Tibial nerve (tissue), 4 donors: Measurements from ENCODE around the gene ARHGAP11A. TPM values are rescaled to one million over a fixed set of nuclear protein-coding genes. Genes with fewer than 3 reads are reported as not detected.

Experiments
- DNase-seq, 2 donors: peaks; one replicate each; pipeline ENCODE4 v3.0.0-alpha.2; 2019; ENCODE audit warnings: low spot score in 2 of 2
- H3K27ac ChIP-seq, 4 donors: fragments of 200-600 bp; sonication (generic) in 3 of 4; one replicate each; pipeline ENCODE4 v1.5.1; 2017 to 2019; ENCODE audit warnings: mild to moderate bottlenecking in 1 of 4
- H3K27me3 ChIP-seq, 2 donors: fragments of 200-600 bp; sonication (generic) in 1 of 2; one replicate each; pipeline versions ENCODE4 v1.5.1 to v1.6.0; 2017 to 2019
- H3K36me3 ChIP-seq, 3 donors: fragments of 200-600 bp; sonication (generic); one replicate each; pipeline ENCODE4 v1.5.1; 2018 to 2019
- H3K4me1 ChIP-seq, 4 donors: fragments of 200-600 bp; sonication (generic) in 3 of 4; one replicate each; pipeline ENCODE4 v1.5.1; 2017 to 2019
- H3K4me3 ChIP-seq, 4 donors: fragments of 200-600 bp; sonication (generic) in 3 of 4; one replicate each; pipeline ENCODE4 v1.5.1; 2017 to 2019; ENCODE audit warnings: mild to moderate bottlenecking in 1 of 4, moderate library complexity in 1 of 4
- H3K9me3 ChIP-seq, 4 donors: fragments of 200-600 bp; sonication (generic) in 3 of 4; one replicate each; pipeline ENCODE4 v1.5.1; 2017 to 2019
- CTCF ChIP-seq, 5 experiments: fragments of 200-600 bp in 3 of 5; fragments of 450-650 bp in 2 of 5; sonication (generic) in 3 of 5; IDR thresholded peaks; one replicate each; pipeline ENCODE4 v1.5.1; 2016 to 2019; ENCODE audit warnings: antibody characterized with exemption in 5 of 5, mild to moderate bottlenecking in 3 of 5, moderate library complexity in 2 of 5
- EP300 ChIP-seq, 2 donors: sonication (generic); formaldehyde crosslinking; IDR thresholded peaks; one replicate each; pipeline ENCODE4 v1.6.1; 2017; ENCODE audit warnings: antibody characterized with exemption in 2 of 2, mild to moderate bottlenecking in 1 of 2
- POLR2A ChIP-seq, 2 donors: fragments of 450-650 bp; IDR thresholded peaks; one replicate each; pipeline ENCODE4 v1.6.1; 2017; ENCODE audit warnings: antibody characterized with exemption in 2 of 2, mild to moderate bottlenecking in 2 of 2, moderate library complexity in 2 of 2
- WGBS, 2 donors: methylation state at CpG; one replicate each; pipeline ENCODE4 v1.1.5; 2018; 5-methylcytosine and 5-hydroxymethylcytosine counted together
- total RNA-seq, 4 donors: library from RNA; depleted of rRNA; stranded (reverse); fragments of >200 nt; gene quantifications; one replicate each; pipeline ENCODE4 v1.1.0, GENCODE V29; 2016

ARHGAP11A gene
- total RNA-seq, 4 donors from 2014 or later, result 0.59 to 2.4 (median 0.82) TPM

- no peak overlapping the region for H3K27ac ChIP-seq
- DNase-seq, result no peak
These were observed 44.2 kb downstream of the ARHGAP11A start for GRCh38 chr15:32659340-32660155.

GRCh38 chr15:32663671-32664070, 48.4 kb downstream of the ARHGAP11A start:
- Histone ChIP-seq H3K27ac (no peak overlapping the region), H3K27me3 (no peaks in the 10 kb centered on the region), H3K4me3 (no peak overlapping the region), H3K4me1 (no peaks in the 10 kb centered on the region), H3K36me3 (no peaks in the 10 kb centered on the region), H3K9me3 (no peaks in the 10 kb centered on the region)
- 81 to 96% methylated on average over 4 of the region's 4 CpGs for WGBS, 2 donors
- DNase-seq, result no peak
- no peak for TF ChIP-seq CTCF (IDR thresholded peaks at IDR 0.05)
- TF ChIP-seq POLR2A (IDR thresholded peaks at IDR 0.05), result no peak
- no peak for TF ChIP-seq EP300 (IDR thresholded peaks at IDR 0.05)

More at GRCh38 chr15:32659340-32660155, 44.2 kb downstream of the ARHGAP11A start:
- Histone ChIP-seq H3K4me1 (no peaks in the 10 kb centered on the region), H3K36me3 (no peaks in the 10 kb centered on the region), H3K4me3 (no peak overlapping the region), H3K9me3 (no peaks in the 10 kb centered on the region), H3K27me3 (no peaks in the 10 kb centered on the region)
- no peak for TF ChIP-seq EP300 (IDR thresholded peaks at IDR 0.05)
- no peak for TF ChIP-seq POLR2A (IDR thresholded peaks at IDR 0.05)
- TF ChIP-seq CTCF (IDR thresholded peaks at IDR 0.05), result no peak
- WGBS, 2 donors, result 50 to 54% methylated on average over 6 of the region's 6 CpGs

GRCh38 chr15:32664796-32665195, 49.5 kb downstream of the ARHGAP11A start:
- DNase-seq, result no peak
- Histone ChIP-seq H3K4me1 (peaks cover 0 to 7% (median 2%) of the 10 kb centered on the region in 4 donors), H3K27me3 (no peaks in the 10 kb centered on the region), H3K9me3 (no peaks in the 10 kb centered on the region), H3K4me3 (no peak overlapping the region), H3K27ac (no peak overlapping the region), H3K36me3 (no peaks in the 10 kb centered on the region)
- TF ChIP-seq POLR2A (IDR thresholded peaks at IDR 0.05) (no peak), EP300 (IDR thresholded peaks at IDR 0.05) (no peak), CTCF (IDR thresholded peaks at IDR 0.05) (no peak)

GRCh38 chr15:32667321-32667720, 52.0 kb downstream of the ARHGAP11A start:
- Histone ChIP-seq H3K4me3 (no peak overlapping the region), H3K9me3 (no peaks in the 10 kb centered on the region), H3K4me1 (peaks cover 0 to 32% (median 7%) of the 10 kb centered on the region in 4 donors), H3K27ac (no peak overlapping the region), H3K27me3 (no peaks in the 10 kb centered on the region), H3K36me3 (no peaks in the 10 kb centered on the region)
- WGBS, 2 donors, result 95 to 96% methylated on average over 6 of the region's 6 CpGs
- DNase-seq, result no peak
- TF ChIP-seq POLR2A (IDR thresholded peaks at IDR 0.05) (no peak), CTCF (IDR thresholded peaks at IDR 0.05) (no peak), EP300 (IDR thresholded peaks at IDR 0.05) (no peak)

GRCh38 chr15:32668942-32669341, 53.6 kb downstream of the ARHGAP11A start:
- Histone ChIP-seq H3K36me3 (no peaks in the 10 kb centered on the region), H3K27me3 (no peaks in the 10 kb centered on the region), H3K9me3 (no peaks in the 10 kb centered on the region), H3K4me1 (peaks cover 0 to 32% (median 7%) of the 10 kb centered on the region in 4 donors), H3K27ac (peak overlapping the region in 1 of 4 donors; percentile 76), H3K4me3 (no peak overlapping the region)
- WGBS, 2 donors, result 86 to 91% methylated on average over 2 of the region's 2 CpGs
- DNase-seq, result no peak
- TF ChIP-seq EP300 (IDR thresholded peaks at IDR 0.05), result no peak
- no peak for TF ChIP-seq CTCF (IDR thresholded peaks at IDR 0.05)
- no peak for TF ChIP-seq POLR2A (IDR thresholded peaks at IDR 0.05)
